22Rv1 (cell line): ENCODE results near the gene TBC1D3B.
"Not testable (repeated sequence)": the region's sequence is repeated elsewhere in the genome, so short reads cannot be mapped to it uniquely, and the experiment has no call there.

Experiments used
- ZFX ChIP-seq: fragments of 450-650 bp; IDR thresholded peaks from 2 replicates; pipeline ENCODE4 v1.6.1; 2017; ENCODE audit warnings: antibody characterized with exemption, borderline replicate concordance
- TF ChIP-seq, protein P1 (sequence below): fragments of 450-650 bp; IDR thresholded peaks from 2 replicates; pipeline ENCODE4 v1.5.1; 2017; ENCODE audit warnings: mild to moderate bottlenecking

DNA sequence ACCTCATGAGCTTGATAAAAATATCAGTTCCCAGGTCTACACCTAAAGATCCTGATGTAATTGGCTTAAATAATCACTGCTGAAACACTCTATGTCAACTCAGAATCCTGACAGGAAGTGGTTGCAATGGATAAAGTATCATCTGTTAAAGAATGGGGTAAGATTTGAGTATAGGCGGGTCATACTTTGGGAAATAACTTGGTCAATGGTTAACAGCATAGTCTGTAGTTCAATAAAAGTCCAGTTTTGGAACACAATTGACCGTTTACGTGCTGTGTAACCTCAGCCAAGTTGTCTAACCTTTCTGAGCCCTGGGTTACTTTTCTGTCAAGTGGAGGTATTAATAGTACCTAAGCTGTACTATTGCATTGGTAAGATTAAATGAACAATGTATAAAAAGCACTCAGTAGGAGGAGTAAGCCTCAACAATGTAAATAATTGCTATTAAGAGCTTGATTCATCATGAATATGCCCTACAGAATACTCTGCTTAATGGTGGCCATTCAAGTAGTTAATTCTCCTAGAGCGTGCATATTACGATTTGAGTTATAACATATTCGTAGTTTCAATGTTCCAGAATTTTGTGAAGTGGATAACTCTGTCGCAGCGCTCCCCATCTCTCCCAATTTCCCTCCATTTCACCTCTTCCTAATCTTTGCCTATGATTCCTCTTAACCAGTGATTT, 17.9 kb upstream of the TBC1D3B start:
- TF ChIP-seq, protein P1, sequence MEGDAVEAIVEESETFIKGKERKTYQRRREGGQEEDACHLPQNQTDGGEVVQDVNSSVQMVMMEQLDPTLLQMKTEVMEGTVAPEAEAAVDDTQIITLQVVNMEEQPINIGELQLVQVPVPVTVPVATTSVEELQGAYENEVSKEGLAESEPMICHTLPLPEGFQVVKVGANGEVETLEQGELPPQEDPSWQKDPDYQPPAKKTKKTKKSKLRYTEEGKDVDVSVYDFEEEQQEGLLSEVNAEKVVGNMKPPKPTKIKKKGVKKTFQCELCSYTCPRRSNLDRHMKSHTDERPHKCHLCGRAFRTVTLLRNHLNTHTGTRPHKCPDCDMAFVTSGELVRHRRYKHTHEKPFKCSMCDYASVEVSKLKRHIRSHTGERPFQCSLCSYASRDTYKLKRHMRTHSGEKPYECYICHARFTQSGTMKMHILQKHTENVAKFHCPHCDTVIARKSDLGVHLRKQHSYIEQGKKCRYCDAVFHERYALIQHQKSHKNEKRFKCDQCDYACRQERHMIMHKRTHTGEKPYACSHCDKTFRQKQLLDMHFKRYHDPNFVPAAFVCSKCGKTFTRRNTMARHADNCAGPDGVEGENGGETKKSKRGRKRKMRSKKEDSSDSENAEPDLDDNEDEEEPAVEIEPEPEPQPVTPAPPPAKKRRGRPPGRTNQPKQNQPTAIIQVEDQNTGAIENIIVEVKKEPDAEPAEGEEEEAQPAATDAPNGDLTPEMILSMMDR, result not testable (repeated sequence)
- TF ChIP-seq ZFX, result not testable (repeated sequence)
